ENCODE measurements around the gene ZBTB34.

The ZBTB34 gene

GRCh38 chr9:126932871-126933321, 72.5 kb downstream of the ZBTB34 start:
- DNase-seq = no peak

DNA sequence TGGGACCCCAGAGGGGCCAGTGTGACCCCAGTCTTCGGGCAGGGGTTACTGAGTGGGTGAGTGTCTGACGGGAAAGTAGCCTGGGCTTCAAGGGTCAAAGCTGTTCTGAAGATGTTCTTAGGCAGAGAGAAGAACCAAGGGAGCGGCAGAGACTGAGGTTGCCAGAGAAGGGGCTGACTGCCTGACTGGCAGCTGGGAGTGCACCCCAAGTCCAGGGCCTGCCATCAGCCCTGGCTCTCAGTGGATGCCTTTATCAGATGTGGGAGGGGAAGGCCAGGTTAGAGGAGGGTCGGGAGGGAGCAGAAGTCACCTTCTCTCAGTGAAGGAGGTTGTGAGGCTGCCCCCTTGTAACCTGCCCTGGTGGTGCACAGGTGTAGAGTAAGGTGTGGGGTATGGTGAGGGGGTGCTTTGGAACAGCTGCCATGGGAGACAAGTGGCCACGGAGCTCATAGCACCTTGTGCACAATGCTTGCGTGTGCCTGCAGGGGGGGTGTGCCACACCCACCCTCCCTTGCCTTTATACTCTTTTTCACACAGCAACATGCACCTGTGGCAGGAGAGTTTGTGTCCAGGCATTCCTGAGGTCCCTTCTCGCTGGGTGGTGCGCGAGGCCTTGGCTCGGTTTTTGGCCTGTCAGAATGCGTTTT, 73.0 kb downstream of the ZBTB34 start:
- DNase-seq = no peak

DNA sequence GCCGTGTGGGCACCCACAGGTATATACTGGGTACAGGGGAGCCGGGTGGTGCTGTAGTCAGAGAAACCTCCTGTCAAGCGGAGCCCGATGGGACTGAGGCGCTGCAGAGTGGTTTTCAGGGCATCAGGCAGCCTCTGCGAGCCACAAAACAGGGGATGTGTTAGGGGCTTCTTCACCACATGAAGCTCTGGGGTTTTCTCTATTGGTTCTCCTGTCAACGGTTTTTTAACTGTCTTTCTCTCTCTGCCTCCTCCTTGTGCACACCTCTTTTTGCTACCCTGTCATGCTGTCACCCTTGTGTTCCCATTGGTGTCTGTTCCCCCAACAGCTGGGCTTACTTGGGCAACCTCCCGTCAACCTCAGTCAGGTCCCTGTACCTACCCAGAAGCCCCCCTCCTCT, 74.0 kb downstream of the ZBTB34 start:
- no peak for DNase-seq
